Kidney (tissue), 14 donors: ENCODE data around the gene DEPDC1B. TPM values are rescaled to one million over a fixed set of nuclear protein-coding genes. Genes with fewer than 3 reads are reported as not detected.

Source experiments
- DNase-seq, 5 donors: peaks; one replicate each; pipeline ENCODE4 v3.0.0-alpha.2; 2013 to 2020
- FAIRE-seq: peaks from 2 replicates; lab custom pipeline; 2012; peaks lifted over from hg19 to GRCh38; lab: Jason Lieb, UNC
- H3K27ac ChIP-seq, 2 donors: one replicate each; pipeline ENCODE4 v1.7.0; 2013; ENCODE audit warnings: low read depth in 2 of 2, low read length in 2 of 2, inconsistent platforms in 1 of 2
- H3K27me3 ChIP-seq: one replicate; pipeline ENCODE4 v1.7.1; 2013; ENCODE audit warnings: low read length, inconsistent platforms; ENCODE audit not compliant: control insufficient read depth, insufficient read depth
- H3K36me3 ChIP-seq, 3 donors: one replicate each; pipeline versions ENCODE4 v1.7.0 to v1.7.1; 2013; ENCODE audit warnings: low read length in 3 of 3, control low read depth in 1 of 3, inconsistent platforms in 1 of 3; ENCODE audit not compliant: insufficient read depth in 3 of 3, control insufficient read depth in 2 of 3
- H3K4me1 ChIP-seq, 3 donors: one replicate each; pipeline versions ENCODE4 v1.7.0 to v1.7.1; 2013; ENCODE audit warnings: low read length in 3 of 3, inconsistent platforms in 1 of 3, low read depth in 1 of 3; ENCODE audit not compliant: control insufficient read depth in 2 of 3, insufficient read depth in 2 of 3
- H3K4me3 ChIP-seq, 3 donors: one replicate each; pipeline versions ENCODE4 v1.7.0 to v1.8.1; 2013; ENCODE audit warnings: low read length in 3 of 3, control low read depth in 1 of 3, inconsistent platforms in 1 of 3
- H3K9ac ChIP-seq, 3 donors: one replicate each; pipeline versions ENCODE4 v1.7.0 to v1.7.1; 2013; ENCODE audit warnings: low read length in 3 of 3, control low read depth in 1 of 3, inconsistent platforms in 1 of 3
- H3K9me3 ChIP-seq, 3 donors: one replicate each; pipeline versions ENCODE4 v1.7.0 to v1.7.1; 2013; ENCODE audit warnings: low read length in 3 of 3, control low read depth in 1 of 3, inconsistent platforms in 1 of 3; ENCODE audit not compliant: control insufficient read depth in 2 of 3, insufficient read depth in 1 of 3
- CTCF ChIP-seq: IDR thresholded peaks from 3 replicates; pipeline ENCODE4 v1.5.1; 2012; ENCODE audit warnings: mild to moderate bottlenecking, moderate library complexity, borderline replicate concordance; ENCODE audit not compliant: insufficient read depth; ENCODE audit errors: extremely low read depth
- intact Hi-C: fragments of 100-400 bp; cut with DNase I; formaldehyde crosslinking; loops from one replicate; pipeline ENCODE4 v1.11.1; 2022
- polyA plus RNA-seq: library from polyadenylated mRNA; stranded (reverse); fragments of 350-450 nt; fragmentation: Illumina TruSeq; extraction: RNeasy Lipid Tissue Mini Kit (QIAGEN cat#74804); gene quantifications from one replicate; pipeline ENCODE4 v1.2.3, GENCODE V29; 2014; ENCODE audit warnings: low read depth, low replicate concordance; ENCODE audit not compliant: insufficient read depth
- total RNA-seq: library from RNA; stranded (reverse); fragmentation: NEBNext Ultra II Directional; extraction: Animal tissue kit (Norgen Biotek cat#: 25700); gene quantifications from one replicate; pipeline ENCODE4 v1.2.1, GENCODE V29; 2021
- donor health status: control.
- donor health status: control.
- donor health status: control.
- donor health status: control.
- donor health status: control.
- donor health status: DM: yes; HTN: yes; CAD: no.
- donor health status: Normal renal cell carcinoma (clear cell type).

The DEPDC1B gene
- total and polyA plus RNA-seq, 2 donors from 2014 or later: 0.50 to 5.2 TPM

GRCh38 chr5:60677850-60678664, 21.9 kb downstream of the DEPDC1B start:
- peaks cover 7 to 20% (median 11%) of the 10 kb centered on the region in 3 donors for H3K4me1 ChIP-seq
- H3K36me3 ChIP-seq: no peaks in the 10 kb centered on the region
- H3K27ac ChIP-seq: no peak overlapping the region
- no peak overlapping the region for H3K9ac ChIP-seq
- H3K4me3 ChIP-seq: peak overlapping the region in 1 of 3 donors; percentile 35
- no peaks in the 10 kb centered on the region for H3K27me3 ChIP-seq
- peaks cover 0 to 4% (median 0%) of the 10 kb centered on the region in 3 donors for H3K9me3 ChIP-seq
- intact Hi-C loops: no loop called here
- TF ChIP-seq CTCF: peak; percentile 39
- DNase-seq: peak in 2 of 5 donors; percentile 62 to 68
- peak; percentile 33 for FAIRE-seq

DNA sequence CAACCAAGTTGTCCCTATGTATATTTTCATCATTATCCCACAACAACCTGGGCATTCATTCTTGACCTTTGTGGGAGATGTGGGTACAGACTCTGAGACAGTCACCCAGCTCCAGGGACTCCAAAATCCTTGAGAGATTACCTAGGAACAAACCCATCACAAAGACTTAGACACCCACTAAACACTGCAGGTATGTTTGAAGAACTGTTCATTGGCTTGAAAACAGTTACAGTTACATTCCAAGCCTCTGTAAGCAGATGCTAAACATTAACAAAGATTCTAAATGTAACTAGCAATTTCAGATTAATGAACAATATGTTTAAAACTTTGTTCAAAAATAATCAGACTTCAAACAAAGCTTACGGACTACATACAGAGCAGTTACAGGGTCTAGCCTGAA, 24.7 kb downstream of the DEPDC1B start:
- Histone ChIP-seq H3K27ac (no peak overlapping the region), H3K9ac (no peak overlapping the region), H3K4me1 (peaks cover 11 to 23% (median 12%) of the 10 kb centered on the region in 3 donors), H3K27me3 (no peaks in the 10 kb centered on the region), H3K36me3 (no peaks in the 10 kb centered on the region), H3K9me3 (no peaks in the 10 kb centered on the region), H3K4me3 (no peak overlapping the region)
- no peak for TF ChIP-seq CTCF
- intact Hi-C loops: no loop called here
- FAIRE-seq (no peak), DNase-seq (no peak)

DNA sequence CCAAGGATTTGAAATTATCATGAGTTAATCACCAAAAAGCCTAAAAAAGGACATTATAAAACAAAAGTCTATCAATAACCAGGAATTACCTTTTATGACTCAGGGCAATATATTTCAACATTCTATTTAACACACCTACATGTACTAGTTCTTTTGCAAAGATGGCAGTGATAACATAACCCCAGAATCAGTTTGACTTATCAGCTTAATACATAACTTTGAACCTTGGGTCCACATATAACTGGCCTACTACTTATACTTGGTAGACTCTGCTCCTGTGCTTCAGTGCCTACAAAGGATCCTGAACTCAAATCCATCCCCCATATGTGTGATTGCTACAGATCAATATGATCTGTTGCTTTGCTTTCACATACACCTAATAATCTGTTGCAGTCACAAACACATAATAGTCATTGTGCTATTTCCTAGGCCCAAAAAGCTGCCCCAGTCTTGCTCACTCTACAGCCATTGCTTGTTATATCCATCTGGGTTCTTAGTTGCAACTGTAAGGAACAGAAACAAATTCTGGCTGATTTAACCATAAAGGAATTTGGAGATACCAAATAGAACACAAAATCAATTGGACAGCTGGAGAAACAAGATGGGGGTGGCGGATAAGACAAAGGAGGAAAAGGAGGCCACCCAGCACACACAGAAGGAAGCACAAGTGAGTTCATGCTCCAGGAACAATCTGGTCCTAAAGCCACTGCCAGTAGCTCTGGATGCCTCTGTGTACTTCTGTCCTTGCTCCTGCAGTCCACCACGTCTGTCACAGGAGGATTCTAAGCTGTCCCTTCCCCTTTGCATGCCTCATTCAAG, 25.5 kb downstream of the DEPDC1B start:
- H3K27me3 ChIP-seq: no peaks in the 10 kb centered on the region
- TF ChIP-seq CTCF: no peak
- FAIRE-seq: no peak
- no peak overlapping the region for H3K4me3 ChIP-seq
- H3K9ac ChIP-seq: no peak overlapping the region
- H3K36me3 ChIP-seq: no peaks in the 10 kb centered on the region
- DNase-seq: no peak
- peaks cover 11 to 23% (median 12%) of the 10 kb centered on the region in 3 donors for H3K4me1 ChIP-seq
- H3K9me3 ChIP-seq: no peaks in the 10 kb centered on the region
- no peak overlapping the region for H3K27ac ChIP-seq
- intact Hi-C loops: no loop called here
